Middle frontal gyrus (tissue), 1 donor: ENCODE results near the gene MBD3L2.
"Not testable (repeated sequence)": the region's sequence is repeated elsewhere in the genome, so short reads cannot be mapped to it uniquely, and the experiment has no call there.

Experiments
- DNase-seq: peaks from one replicate; pipeline ENCODE4 v3.0.0-alpha.2; 2015; ENCODE audit warnings: low spot score; ENCODE audit errors: extremely low spot score

Gene MBD3L2

DNA sequence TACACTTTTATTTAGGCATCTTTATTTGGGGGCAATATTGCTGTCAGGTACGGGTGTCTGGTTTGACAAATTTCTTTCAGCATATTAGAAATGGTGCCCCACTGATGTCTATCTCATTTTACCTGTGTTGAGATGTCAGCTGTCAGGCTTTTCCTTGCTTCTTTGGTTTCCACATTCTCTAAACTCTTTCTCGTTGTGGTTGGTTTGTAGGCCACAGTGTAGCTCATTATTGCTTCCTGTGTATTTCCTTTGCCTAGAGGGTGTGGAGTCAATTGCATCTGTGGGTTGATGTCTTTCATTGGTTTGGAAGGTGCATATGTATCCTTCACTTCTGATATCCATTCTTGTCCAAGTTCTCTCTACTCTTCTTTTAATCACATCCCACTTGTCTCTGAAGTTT is 10.9 kb downstream of the MBD3L2 start:
- DNase-seq: not testable (repeated sequence)

DNA sequence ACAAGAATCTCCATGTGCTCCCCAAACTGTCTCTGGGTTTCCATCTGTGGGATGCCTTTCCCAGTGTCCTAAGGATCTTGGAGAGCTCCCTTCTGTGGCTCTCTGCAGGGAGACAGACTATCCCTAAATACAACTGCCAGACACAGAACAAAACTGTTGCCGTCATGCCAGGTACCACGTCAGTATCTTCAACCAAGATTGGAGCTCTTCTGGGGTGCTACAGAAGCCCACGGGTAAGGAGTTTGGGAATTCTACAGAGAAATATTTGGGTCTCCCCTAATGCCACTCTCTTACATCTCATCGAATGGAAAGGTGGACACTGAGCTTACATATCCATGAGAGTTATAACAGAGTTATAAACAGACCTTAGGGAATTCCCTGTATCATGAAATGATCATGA is 14.2 kb downstream of the MBD3L2 start:
- no peak for DNase-seq

GRCh38 chr19:7063764-7064418 is 14.8 kb downstream of the MBD3L2 start:
- no peak for DNase-seq

- DNase-seq: not testable (repeated sequence)
Observed at GRCh38 chr19:7067122-7067521, 18.0 kb downstream of the MBD3L2 start.

- DNase-seq: no peak
Observed at GRCh38 chr19:7067716-7068115, 18.6 kb downstream of the MBD3L2 start.

DNA sequence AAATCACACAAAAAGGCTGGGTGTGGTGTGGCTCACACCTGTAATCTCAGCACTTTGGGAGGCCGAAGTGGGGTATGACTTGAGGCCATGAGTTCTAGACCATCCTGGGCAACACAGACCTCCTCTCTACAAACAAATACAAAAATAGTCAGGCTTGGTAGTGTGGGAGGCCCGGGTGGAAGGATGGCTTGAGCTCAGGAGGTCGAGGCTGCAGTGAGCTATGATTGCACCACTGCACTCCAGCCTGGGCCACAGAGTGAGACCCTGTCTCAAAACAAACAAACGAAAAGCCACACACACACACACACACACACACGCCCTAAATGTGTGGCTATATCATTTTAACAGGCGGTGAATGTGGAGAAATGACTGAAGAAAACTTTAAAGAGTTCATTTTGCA is 19.5 kb downstream of the MBD3L2 start:
- no peak for DNase-seq

DNA sequence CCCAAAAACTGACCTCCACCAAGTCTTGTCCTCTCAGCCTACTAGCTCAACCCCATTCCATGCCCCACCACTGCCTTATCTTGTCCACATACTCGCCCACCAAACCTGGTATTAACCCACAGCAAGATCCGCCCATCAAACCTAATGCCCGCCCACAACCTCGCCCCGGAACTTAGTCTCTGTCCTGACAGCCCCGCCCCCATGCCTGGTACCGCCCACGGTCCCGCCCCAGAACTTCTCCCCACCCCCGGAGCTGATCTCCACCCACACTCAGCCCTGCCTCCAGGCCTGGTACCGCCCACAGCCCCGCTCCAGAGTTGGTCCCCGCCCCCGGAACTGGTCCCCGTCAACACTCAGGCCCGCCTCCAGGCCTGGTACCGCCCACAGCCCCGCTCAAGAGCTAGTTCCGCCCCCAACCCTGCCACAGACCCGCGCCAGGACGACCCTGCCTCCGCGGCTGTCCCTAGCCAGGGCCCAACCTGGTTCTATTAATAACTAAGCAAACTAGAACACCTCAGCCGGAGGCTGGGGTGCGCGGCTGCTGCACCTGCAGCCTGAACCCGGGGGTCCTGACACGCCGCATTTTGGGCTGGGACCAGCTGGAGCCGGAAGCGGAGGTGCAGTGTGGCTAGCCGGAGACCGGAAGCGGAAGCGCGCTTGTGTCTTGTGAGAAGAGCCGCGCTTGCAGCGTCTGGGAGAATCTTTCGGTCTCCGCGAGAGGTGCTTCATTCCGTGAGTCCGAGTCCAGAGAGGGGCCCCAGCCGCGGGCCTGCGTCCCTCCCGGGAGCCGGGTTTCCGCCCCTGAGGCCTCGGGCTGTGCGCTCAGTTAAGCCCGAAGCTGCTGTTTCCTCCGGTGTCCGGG is 20.2 kb downstream of the MBD3L2 start, which contains the start of gene ZNF557:
ZNF557 (plus strand) TSS at position 662 of the 862 bp plus-strand sequence. CDS start 5,372 bp downstream, outside the sequence.
- peak; percentile 86 for DNase-seq

DNA sequence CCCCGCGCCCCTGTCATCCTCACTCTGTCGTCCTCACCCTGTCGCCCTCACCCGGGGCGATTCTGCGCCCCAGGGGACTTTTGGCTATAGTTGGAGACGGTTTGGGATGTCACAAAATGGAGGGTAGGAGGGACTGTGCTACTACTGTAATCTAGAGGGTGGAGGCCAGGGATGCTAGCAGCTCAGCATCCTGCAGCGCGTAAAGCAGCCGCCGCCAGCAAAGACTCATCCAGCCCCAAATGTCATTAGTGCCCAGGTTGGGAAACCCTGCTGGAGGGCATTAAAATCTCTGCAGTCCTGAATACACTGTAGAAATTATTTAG is 20.7 kb downstream of the MBD3L2 start:
- no peak for DNase-seq

DNA sequence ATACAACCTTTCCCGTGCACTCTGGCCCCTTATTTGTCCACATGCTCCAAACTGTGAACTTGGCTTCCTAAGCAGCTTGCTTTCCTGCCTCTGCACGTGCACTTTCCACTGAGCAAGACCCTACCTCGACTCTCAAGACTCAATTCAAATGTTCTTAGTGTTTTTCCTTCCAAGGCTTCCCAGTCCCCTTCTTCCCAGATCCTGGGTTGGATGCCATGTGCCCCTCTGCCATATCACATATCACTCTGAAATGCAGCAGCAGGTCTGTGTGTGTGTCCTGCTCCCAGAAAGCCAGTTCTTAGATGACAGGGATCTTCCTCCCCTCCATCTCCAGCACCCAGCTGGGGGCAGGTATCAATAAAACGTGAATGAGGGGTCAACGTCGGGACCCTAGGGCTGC is 23.4 kb downstream of the MBD3L2 start:
- no peak for DNase-seq

- no peak for DNase-seq
Observed at GRCh38 chr19:7074705-7075282, 25.7 kb downstream of the MBD3L2 start.

DNA sequence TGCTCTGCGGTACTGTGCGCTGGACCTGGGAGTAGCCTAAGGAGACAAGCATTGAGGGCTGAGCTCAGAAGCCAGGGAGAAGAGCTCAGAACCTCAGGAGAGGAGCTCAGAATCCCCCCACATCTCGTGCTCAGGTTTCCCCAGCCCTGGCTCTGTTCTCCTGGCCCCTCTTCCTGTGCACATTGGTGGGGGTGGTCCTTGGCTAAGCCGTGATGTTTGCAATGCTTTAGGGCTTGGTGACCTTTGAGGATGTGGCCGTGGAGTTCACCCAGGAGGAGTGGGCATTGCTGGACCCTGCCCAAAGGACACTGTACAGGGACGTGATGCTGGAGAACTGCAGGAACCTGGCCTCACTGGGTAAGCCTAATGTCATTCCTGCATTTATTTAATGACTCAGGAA is 27.0 kb downstream of the MBD3L2 start:
- no peak for DNase-seq

- no peak for DNase-seq
Observed at GRCh38 chr19:7078008-7078407, 28.9 kb downstream of the MBD3L2 start.

DNA sequence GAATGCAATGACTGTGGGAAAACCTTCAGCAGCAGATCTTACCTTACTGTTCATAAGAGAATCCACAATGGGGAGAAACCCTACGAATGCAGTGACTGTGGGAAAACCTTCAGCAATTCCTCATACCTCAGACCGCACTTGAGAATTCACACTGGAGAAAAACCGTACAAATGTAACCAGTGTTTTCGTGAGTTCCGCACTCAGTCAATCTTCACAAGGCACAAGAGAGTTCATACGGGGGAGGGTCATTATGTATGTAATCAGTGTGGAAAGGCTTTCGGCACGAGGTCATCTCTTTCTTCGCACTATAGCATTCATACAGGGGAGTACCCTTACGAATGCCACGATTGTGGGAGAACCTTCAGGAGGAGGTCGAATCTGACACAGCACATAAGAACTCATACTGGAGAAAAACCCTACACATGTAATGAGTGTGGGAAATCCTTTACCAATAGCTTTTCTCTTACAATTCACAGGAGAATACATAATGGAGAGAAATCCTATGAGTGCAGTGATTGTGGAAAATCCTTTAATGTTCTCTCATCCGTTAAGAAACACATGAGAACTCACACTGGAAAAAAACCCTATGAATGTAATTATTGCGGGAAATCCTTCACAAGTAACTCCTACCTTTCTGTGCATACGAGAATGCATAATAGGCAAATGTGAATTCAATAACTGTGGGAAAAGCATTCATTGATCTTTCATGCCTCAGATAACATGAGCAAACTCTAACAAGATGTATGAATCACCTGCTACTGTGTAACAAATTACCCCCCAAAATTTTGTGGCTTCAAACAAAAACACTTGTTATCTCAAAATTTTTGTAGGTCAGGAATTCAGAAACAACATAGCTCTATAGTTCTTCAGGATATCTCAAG is 34.2 kb downstream of the MBD3L2 start:
- no peak for DNase-seq

DNA sequence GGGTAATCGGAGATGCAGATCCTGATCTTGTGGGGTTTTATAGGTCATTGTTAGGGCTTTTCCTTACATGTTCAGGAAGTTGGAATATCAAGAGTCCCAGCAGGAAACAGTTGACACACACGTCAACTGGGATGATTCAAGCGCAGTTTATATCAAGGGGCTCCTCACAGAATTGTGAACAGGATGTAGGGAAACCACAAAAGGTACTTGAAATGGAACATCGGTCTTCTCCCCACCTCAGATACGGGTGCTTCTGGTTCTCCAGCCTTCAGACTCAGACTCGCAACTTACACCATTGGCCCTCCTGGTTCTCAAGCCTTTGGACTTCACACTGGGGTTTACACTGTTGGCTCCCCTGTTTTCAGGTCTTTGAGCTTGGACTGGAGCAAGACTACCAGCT is 39.9 kb downstream of the MBD3L2 start:
- no peak for DNase-seq

DNA sequence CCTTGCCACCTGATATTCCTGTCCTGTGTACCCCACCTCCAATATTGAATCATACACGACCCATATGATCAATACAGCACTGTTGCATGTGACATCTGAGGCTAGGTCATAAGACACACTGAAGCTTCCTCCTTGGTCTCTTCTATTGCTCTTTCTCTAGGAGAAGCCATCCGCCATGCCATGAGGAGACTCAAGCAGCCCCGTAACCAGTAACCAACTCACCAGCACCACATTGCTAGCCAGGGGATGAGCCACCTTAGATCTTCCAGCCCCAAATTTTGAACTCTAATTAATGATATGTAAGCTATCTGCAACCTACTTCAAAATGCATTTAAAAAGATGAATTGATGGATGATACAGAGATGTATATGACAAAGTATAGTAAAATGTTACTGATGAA is 49.0 kb downstream of the MBD3L2 start:
- no peak for DNase-seq

DNA sequence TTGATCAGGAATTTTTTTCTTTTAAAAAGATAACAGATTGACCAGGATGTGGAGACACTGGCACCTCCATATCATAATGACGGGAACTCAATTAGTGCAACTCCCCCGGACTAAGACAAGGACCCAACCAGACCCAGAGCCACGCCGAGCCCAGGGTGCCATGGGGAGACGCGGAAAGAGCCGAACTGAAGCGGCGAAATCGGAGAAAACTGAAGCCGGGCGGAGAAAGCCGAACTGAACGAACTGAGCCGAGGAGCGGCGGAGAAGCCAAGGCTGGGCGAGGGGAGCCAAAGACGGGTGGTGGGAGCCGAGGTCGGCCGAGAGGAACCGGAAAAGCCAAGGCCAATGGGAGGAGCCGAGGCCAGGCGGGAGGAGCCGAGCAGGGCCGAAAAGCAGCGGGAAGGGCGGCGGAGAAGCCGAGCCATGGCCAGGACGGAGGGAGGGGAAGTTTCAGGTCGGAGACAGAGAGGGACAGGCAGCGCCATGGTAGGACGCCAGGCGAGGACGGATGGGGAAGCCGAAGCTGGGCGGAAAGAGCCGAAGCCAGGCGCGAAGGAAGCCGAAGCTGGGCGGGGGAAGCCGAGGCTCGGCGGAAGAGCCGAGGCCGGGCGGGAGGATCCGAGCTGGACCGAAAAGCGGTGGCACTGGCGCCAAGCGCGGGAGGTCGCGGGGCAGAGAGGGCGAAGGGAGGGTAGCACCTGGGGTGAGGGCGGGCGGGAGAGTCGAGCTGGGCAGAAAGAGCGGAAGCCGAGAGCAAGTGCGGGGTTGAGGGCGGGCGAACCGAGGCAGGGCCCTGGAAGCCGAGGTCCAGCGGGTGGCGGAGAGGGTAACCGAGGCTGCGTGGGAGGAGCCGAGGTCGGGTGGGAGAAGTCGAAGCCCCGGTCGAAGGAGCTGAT is 49.8 kb downstream of the MBD3L2 start:
- peak; percentile 67 for DNase-seq

GRCh38 chr19:7099597-7099921 is 50.4 kb downstream of the MBD3L2 start:
- DNase-seq: no peak
